H9 (cell line): Measurements from ENCODE around the gene INSM1. TPM values are rescaled to one million over a fixed set of nuclear protein-coding genes. Genes with fewer than 3 reads are reported as not detected.

Experiments used
- DNase-seq: peaks from one replicate; pipeline ENCODE4 v3.0.0-alpha.2; 2017
- H2AFZ ChIP-seq: one replicate; pipeline ENCODE4 v1.6.1; 2013; ENCODE audit warnings: mild to moderate bottlenecking, low read length, control low read depth, moderate library complexity
- H2AK5ac ChIP-seq: 2 replicates; pipeline ENCODE4 v1.6.1; 2013; ENCODE audit warnings: low read length, control low read depth, mixed read lengths; ENCODE audit not compliant: insufficient read length
- H2BK120ac ChIP-seq: one replicate; pipeline ENCODE4 v1.6.1; 2013; ENCODE audit warnings: low read depth, mild to moderate bottlenecking, low read length, control low read depth, inconsistent platforms; ENCODE audit not compliant: poor library complexity, severe bottlenecking
- H2BK12ac ChIP-seq: 2 replicates; pipeline ENCODE4 v1.6.1; 2013; ENCODE audit warnings: low read length, control low read depth, mixed read lengths, low read depth; ENCODE audit not compliant: insufficient read length
- H2BK15ac ChIP-seq: 2 replicates; pipeline ENCODE4 v1.6.1; 2013; ENCODE audit warnings: low read depth, low read length, control low read depth
- H2BK20ac ChIP-seq: one replicate; pipeline ENCODE4 v1.6.1; 2013; ENCODE audit warnings: low read depth, mild to moderate bottlenecking, low read length, control low read depth, inconsistent platforms; ENCODE audit not compliant: poor library complexity, severe bottlenecking
- H2BK5ac ChIP-seq: 2 replicates; pipeline ENCODE4 v1.6.1; 2013; ENCODE audit warnings: low read length, control low read depth, mixed read lengths; ENCODE audit not compliant: insufficient read length
- H3K14ac ChIP-seq: 2 replicates; pipeline ENCODE4 v1.6.1; 2013; ENCODE audit warnings: low read length, control low read depth; ENCODE audit not compliant: insufficient read depth
- H3K18ac ChIP-seq: 2 replicates; pipeline ENCODE4 v1.6.1; 2013; ENCODE audit warnings: low read depth, mild to moderate bottlenecking, mixed read lengths, low read length, control low read depth; ENCODE audit not compliant: insufficient read length
- H3K23ac ChIP-seq: 2 replicates; pipeline ENCODE4 v1.6.1; 2013; ENCODE audit warnings: low read length, control low read depth, mixed read lengths, low read depth; ENCODE audit not compliant: insufficient read length
- H3K23me2 ChIP-seq: 2 replicates; pipeline ENCODE4 v1.6.1; 2013; ENCODE audit warnings: low read depth, mild to moderate bottlenecking, mixed read lengths, low read length, control low read depth; ENCODE audit not compliant: insufficient read length, poor library complexity, severe bottlenecking
- H3K27ac ChIP-seq: 2 replicates; pipeline ENCODE4 v1.5.1; 2013; ENCODE audit warnings: low read length, control low read depth, mixed read lengths, low read depth; ENCODE audit not compliant: insufficient read length
- H3K27me3 ChIP-seq: 2 replicates; pipeline ENCODE4 v1.6.1; 2013; ENCODE audit warnings: low read length, control low read depth, inconsistent platforms; ENCODE audit not compliant: insufficient read depth
- H3K4ac ChIP-seq: 2 replicates; pipeline ENCODE4 v1.6.1; 2013; ENCODE audit warnings: low read depth, mild to moderate bottlenecking, control low read depth, inconsistent platforms, low read length, moderate library complexity
- H3K4me1 ChIP-seq: 2 replicates; pipeline ENCODE4 v1.6.1; 2013; ENCODE audit warnings: low read length, control low read depth, inconsistent platforms; ENCODE audit not compliant: insufficient read depth
- H3K4me2 ChIP-seq: 2 replicates; pipeline ENCODE4 v1.6.1; 2013; ENCODE audit warnings: low read length, control low read depth, mixed read lengths; ENCODE audit not compliant: insufficient read length, insufficient read depth
- H3K56ac ChIP-seq: 2 replicates; pipeline ENCODE4 v1.6.1; 2013; ENCODE audit warnings: low read depth, mild to moderate bottlenecking, mixed read lengths, low read length, control low read depth; ENCODE audit not compliant: insufficient read length
- H3K79me1 ChIP-seq: 2 replicates; pipeline ENCODE4 v1.6.1; 2013; ENCODE audit warnings: low read depth, mild to moderate bottlenecking, moderate library complexity, low read length, control low read depth, inconsistent platforms; ENCODE audit not compliant: insufficient read depth, poor library complexity, severe bottlenecking
- H3K79me2 ChIP-seq: 2 replicates; pipeline ENCODE4 v1.6.1; 2013; ENCODE audit warnings: low read length, control low read depth, inconsistent platforms; ENCODE audit not compliant: insufficient read depth
- H3K9ac ChIP-seq: 2 replicates; pipeline ENCODE4 v1.6.1; 2013; ENCODE audit warnings: low read length, control low read depth, mixed read lengths; ENCODE audit not compliant: insufficient read length; ENCODE audit errors: extremely low read depth
- H3K9me3 ChIP-seq: one replicate; pipeline ENCODE4 v1.6.1; 2013; ENCODE audit warnings: low read depth, low read length, inconsistent platforms; ENCODE audit not compliant: control insufficient read depth
- H3T11ph ChIP-seq: one replicate; pipeline ENCODE4 v1.6.1; 2013; ENCODE audit warnings: mild to moderate bottlenecking, low read length, control low read depth, inconsistent platforms
- H4K20me1 ChIP-seq: one replicate; pipeline ENCODE4 v1.6.1; 2013; ENCODE audit not compliant: control insufficient read depth, insufficient read length, insufficient read depth
- H4K5ac ChIP-seq: 2 replicates; pipeline ENCODE4 v1.6.1; 2013; ENCODE audit warnings: low read depth, mild to moderate bottlenecking, mixed read lengths, low read length, control low read depth; ENCODE audit not compliant: insufficient read length
- H4K8ac ChIP-seq: replicated peaks from 2 replicates; pipeline ENCODE4 v1.6.1; 2013; ENCODE audit warnings: low read length, control low read depth, mixed read lengths, low read depth; ENCODE audit not compliant: insufficient read length
- H4K91ac ChIP-seq: 2 replicates; pipeline ENCODE4 v1.6.1; 2013; ENCODE audit warnings: low read depth, mild to moderate bottlenecking, moderate library complexity, mixed read lengths, low read length, control low read depth; ENCODE audit not compliant: insufficient read length
- H3K27ac Mint-ChIP-seq, 3 experiments: 2 replicates in 2 of 3; 3 replicates in 1 of 3; pipeline ENCODE4 v1.8.0; 2020 to 2021; ENCODE audit warnings: mixed read lengths in 3 of 3, mild to moderate bottlenecking in 1 of 3, moderate library complexity in 1 of 3
- H3K27me3 Mint-ChIP-seq: 2 replicates; pipeline ENCODE4 v1.8.0; 2021; ENCODE audit warnings: low read depth, mild to moderate bottlenecking, moderate library complexity, mixed read lengths
- H3K36me3 Mint-ChIP-seq, 3 experiments: 2 replicates in 2 of 3; 3 replicates in 1 of 3; pipeline ENCODE4 v1.8.0; 2020 to 2021; ENCODE audit warnings: low read depth in 3 of 3, mixed read lengths in 3 of 3; ENCODE audit not compliant: insufficient read depth in 1 of 3
- H3K4me1 Mint-ChIP-seq, 2 experiments: 2 replicates each; pipeline ENCODE4 v1.8.0; 2020; ENCODE audit warnings: mixed read lengths in 2 of 2
- H3K4me3 Mint-ChIP-seq, 2 experiments: 2 replicates in 1 of 2; 3 replicates in 1 of 2; pipeline ENCODE4 v1.8.0; 2020 to 2021; ENCODE audit warnings: mild to moderate bottlenecking in 2 of 2, mixed read lengths in 2 of 2, moderate library complexity in 1 of 2
- H3K9me3 Mint-ChIP-seq, 2 experiments: 2 replicates in 1 of 2; 3 replicates in 1 of 2; pipeline ENCODE4 v1.8.0; 2020; ENCODE audit warnings: mild to moderate bottlenecking in 2 of 2, mixed read lengths in 2 of 2, moderate library complexity in 1 of 2
- WGBS: extraction: QIAGEN DNeasy Blood & Tissue Kit; methylation state at CpG from one replicate; pipeline ENCODE4 v1.1.7; 2013; ENCODE audit warnings: missing lambda C conversion rate, low lambda C conversion rate, mixed read lengths; ENCODE audit not compliant: insufficient read length; ENCODE audit errors: extremely low coverage; 5-methylcytosine and 5-hydroxymethylcytosine counted together
- total RNA-seq: library from RNA; stranded (reverse); gene quantifications from 2 replicates; pipeline ENCODE4 v1.2.1, GENCODE V29; 2021
- TF ChIP-seq, protein P1 (sequence below): fragments of 200-600 bp; sonication (generic); conservative IDR thresholded peaks from 3 replicates; pipeline ENCODE4 v1.8.0; 2021; ENCODE audit warnings: antibody characterized with exemption, mild to moderate bottlenecking

The INSM1 gene
- total RNA-seq, 1 experiment from 2014 or later = 0.83 TPM

- no peak overlapping the region for H2AFZ ChIP-seq
- H3K9me3 ChIP-seq = no peaks in the 10 kb centered on the region
- no peak overlapping the region for H3K4me2 ChIP-seq
- H3K23me2 ChIP-seq = no peaks in the 10 kb centered on the region
- no peaks in the 10 kb centered on the region for H3K36me3 Mint-ChIP-seq
- H3K4me3 Mint-ChIP-seq = no peak overlapping the region
- no peak overlapping the region for H4K8ac ChIP-seq
- TF ChIP-seq, protein P1, sequence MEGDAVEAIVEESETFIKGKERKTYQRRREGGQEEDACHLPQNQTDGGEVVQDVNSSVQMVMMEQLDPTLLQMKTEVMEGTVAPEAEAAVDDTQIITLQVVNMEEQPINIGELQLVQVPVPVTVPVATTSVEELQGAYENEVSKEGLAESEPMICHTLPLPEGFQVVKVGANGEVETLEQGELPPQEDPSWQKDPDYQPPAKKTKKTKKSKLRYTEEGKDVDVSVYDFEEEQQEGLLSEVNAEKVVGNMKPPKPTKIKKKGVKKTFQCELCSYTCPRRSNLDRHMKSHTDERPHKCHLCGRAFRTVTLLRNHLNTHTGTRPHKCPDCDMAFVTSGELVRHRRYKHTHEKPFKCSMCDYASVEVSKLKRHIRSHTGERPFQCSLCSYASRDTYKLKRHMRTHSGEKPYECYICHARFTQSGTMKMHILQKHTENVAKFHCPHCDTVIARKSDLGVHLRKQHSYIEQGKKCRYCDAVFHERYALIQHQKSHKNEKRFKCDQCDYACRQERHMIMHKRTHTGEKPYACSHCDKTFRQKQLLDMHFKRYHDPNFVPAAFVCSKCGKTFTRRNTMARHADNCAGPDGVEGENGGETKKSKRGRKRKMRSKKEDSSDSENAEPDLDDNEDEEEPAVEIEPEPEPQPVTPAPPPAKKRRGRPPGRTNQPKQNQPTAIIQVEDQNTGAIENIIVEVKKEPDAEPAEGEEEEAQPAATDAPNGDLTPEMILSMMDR = no peak
- no peaks in the 10 kb centered on the region for H3K79me1 ChIP-seq
- H3T11ph ChIP-seq = no peak overlapping the region
- H3K4me1 ChIP-seq = no peaks in the 10 kb centered on the region
- H3K4ac ChIP-seq = no peak overlapping the region
- no peaks in the 10 kb centered on the region for H4K20me1 ChIP-seq
- no peak overlapping the region for H3K18ac ChIP-seq
- peaks cover 0 to 4% of the 10 kb centered on the region in 2 experiments; a peak in 1 of 5 replicates for H3K9me3 Mint-ChIP-seq
- H2AK5ac ChIP-seq = no peak overlapping the region
- no peaks in the 10 kb centered on the region for H3K4me1 Mint-ChIP-seq
- no peak overlapping the region for H2BK120ac ChIP-seq
- WGBS = no CpG with 5 or more reads among the region's 7 CpGs
- DNase-seq = no peak
- H2BK12ac ChIP-seq = no peak overlapping the region
- no peak overlapping the region for H2BK15ac ChIP-seq
- H3K27ac ChIP-seq = no peak overlapping the region
- no peak overlapping the region for H3K14ac ChIP-seq
- H2BK5ac ChIP-seq = no peak overlapping the region
- H2BK20ac ChIP-seq = no peak overlapping the region
- H3K79me2 ChIP-seq = no peaks in the 10 kb centered on the region
- H3K27me3 Mint-ChIP-seq = peaks cover 2% of the 10 kb centered on the region
- no peak overlapping the region for H3K27ac Mint-ChIP-seq
- H3K9ac ChIP-seq = no peak overlapping the region
- no peak overlapping the region for H4K91ac ChIP-seq
- H4K5ac ChIP-seq = no peak overlapping the region
- H3K27me3 ChIP-seq = no peaks in the 10 kb centered on the region
- no peak overlapping the region for H3K23ac ChIP-seq
- H3K56ac ChIP-seq = no peak overlapping the region
These were observed 24.0 kb upstream of the INSM1 start for GRCh38 chr20:20343932-20344331.
